Panc1 (cell line): ENCODE measurements around the gene CCDC86. TPM values are rescaled to one million over a fixed set of nuclear protein-coding genes. Genes with fewer than 3 reads are reported as not detected.

Experiments used
- ATAC-seq: fragments of 200-7000 bp; cut with Tn5 transposase; 2 replicates; pipeline ENCODE4 v1.9.1; 2020; ENCODE audit warnings: mild to moderate bottlenecking, moderate library complexity
- BruUV-seq: library from RNA; stranded (reverse); fragments of 400-500 nt; replicated peaks from 2 replicates; lab custom pipeline; 2021; lab: Mats Ljungman, UMichigan
- CTCF ChIA-PET: fragments of 300-600 bp; sonication (Branson Sonifier 250); formaldehyde crosslinking; loops from one replicate; lab custom pipeline; 2022; ENCODE audit warnings: antibody characterized with exemption; lab: Charles Lee
- POLR2A ChIA-PET: fragments of 300-600 bp; sonication (Branson Sonifier 250); formaldehyde crosslinking; loops from one replicate; lab custom pipeline; 2022; ENCODE audit warnings: antibody characterized with exemption; lab: Charles Lee
- DNase-seq: peaks from one replicate; pipeline ENCODE4 v3.0.0-alpha.2; 2010; ENCODE audit warnings: low read depth, low spot score
- H3K27ac ChIP-seq: 2 replicates; pipeline ENCODE4 v1.5.1; 2011; ENCODE audit warnings: mild to moderate bottlenecking, low read length, inconsistent platforms
- H3K27me3 ChIP-seq: fragments of 200-500 bp; sonication (Bioruptor generic); 2 replicates; pipeline ENCODE4 v1.6.0; 2014; ENCODE audit warnings: low read length, inconsistent platforms; ENCODE audit not compliant: control insufficient read depth, insufficient read depth
- H3K36me3 ChIP-seq: fragments of 200-500 bp; sonication (Bioruptor generic); 2 replicates; pipeline ENCODE4 v1.5.1; 2014; ENCODE audit warnings: inconsistent platforms, mild to moderate bottlenecking, low read length, moderate library complexity; ENCODE audit not compliant: control insufficient read depth, insufficient read depth
- H3K4me1 ChIP-seq: 2 replicates; pipeline ENCODE4 v1.5.1; 2011; ENCODE audit warnings: inconsistent platforms, mild to moderate bottlenecking, low read length, moderate library complexity; ENCODE audit not compliant: control insufficient read depth, insufficient read depth
- H3K4me3 ChIP-seq, 2 experiments: 2 replicates each; pipeline ENCODE4 v1.5.1; 2011 to 2012; ENCODE audit warnings: low read depth in 2 of 2, low read length in 2 of 2, mild to moderate bottlenecking in 2 of 2, inconsistent platforms in 1 of 2, moderate library complexity in 1 of 2
- H3K9me3 ChIP-seq: fragments of 200-500 bp; sonication (Bioruptor generic); 2 replicates; pipeline ENCODE4 v1.5.1; 2014; ENCODE audit warnings: low read depth, mild to moderate bottlenecking, inconsistent platforms, low read length, moderate library complexity; ENCODE audit not compliant: control insufficient read depth, insufficient read depth
- POLR2AphosphoS5 ChIP-seq: IDR thresholded peaks from 2 replicates; pipeline ENCODE4 v1.6.1; 2012; ENCODE audit warnings: mild to moderate bottlenecking, low read depth, low read length, moderate library complexity
- SIN3A ChIP-seq: IDR thresholded peaks from 2 replicates; pipeline ENCODE4 v1.6.1; 2012; ENCODE audit warnings: low read depth, mild to moderate bottlenecking, low read length, moderate library complexity, borderline replicate concordance; ENCODE audit not compliant: insufficient read depth
- TCF7L2 ChIP-seq: IDR thresholded peaks from 2 replicates; pipeline ENCODE4 v1.6.1; 2011; ENCODE audit warnings: mild to moderate bottlenecking, low read depth, low read length, inconsistent platforms
- in situ Hi-C: cut with HindIII; loops from 2 replicates; pipeline ENCODE4 v1.10.0; 2016; ENCODE audit warnings: low sequenced_read_pairs, low pct_unique_long_range_greater_than_20kb
- intact Hi-C: fragments of 100-400 bp; cut with micrococcal nuclease; formaldehyde crosslinking; loops from one replicate; pipeline ENCODE4 v1.10.0; 2022; ENCODE audit not compliant: unreplicated experiment
- total RNA-seq: library from RNA; stranded (reverse); gene quantifications from one replicate; pipeline ENCODE4 v1.2.1, GENCODE V29; 2021; ENCODE audit not compliant: unreplicated experiment
- TF ChIP-seq, protein P1 (sequence below): fragments of 450-650 bp; IDR thresholded peaks from 2 replicates; pipeline ENCODE4 v1.5.1; 2017; ENCODE audit warnings: mild to moderate bottlenecking
- TF ChIP-seq, protein P2 (sequence below), 2 experiments: IDR thresholded peaks; 2 replicates each; pipeline ENCODE4 v1.6.1; 2011 to 2012; ENCODE audit warnings: low read depth in 2 of 2, control low read depth in 1 of 2, low read length in 1 of 2, mild to moderate bottlenecking in 1 of 2, moderate library complexity in 1 of 2; ENCODE audit not compliant: insufficient read depth in 1 of 2

The CCDC86 gene
- total RNA-seq, 1 experiment from 2014 or later, result 70.2 TPM

DNA sequence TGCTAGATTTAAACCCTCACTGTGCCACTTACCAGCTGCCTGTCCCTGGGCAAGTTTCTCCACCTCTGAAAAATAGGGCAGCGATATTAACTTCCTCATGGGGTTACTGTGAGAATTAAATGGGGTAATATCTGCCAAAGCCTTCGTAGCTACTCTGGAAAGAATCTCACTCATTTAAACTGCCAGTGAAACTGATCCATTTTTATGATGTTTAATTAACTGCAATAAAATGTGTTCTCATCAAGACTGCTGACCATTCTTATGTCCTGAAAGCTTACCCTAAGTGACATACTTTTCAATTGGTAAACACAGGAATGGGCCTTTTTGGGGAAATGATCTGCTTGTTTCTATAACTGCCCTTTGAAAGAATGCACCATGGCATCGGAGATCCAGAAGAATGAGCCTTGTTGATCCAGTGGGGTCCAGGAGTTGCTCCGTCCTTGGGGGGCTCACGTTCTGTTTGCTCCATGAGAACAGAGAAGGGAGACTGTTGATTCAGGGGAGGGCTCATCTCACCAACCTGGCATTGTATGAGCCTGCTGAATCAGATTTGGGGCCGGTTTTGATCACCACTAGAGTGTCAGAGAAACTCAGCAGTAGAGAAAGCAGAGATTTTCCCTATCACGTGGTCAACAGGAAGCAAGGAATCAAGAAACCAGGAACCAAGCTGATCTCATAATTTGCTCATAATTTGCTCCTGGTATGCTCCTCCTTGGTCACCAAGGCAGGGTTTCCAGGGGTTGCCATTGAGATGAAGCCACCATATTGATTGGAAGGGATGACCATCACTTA, 7.0 kb upstream of the CCDC86 start:
- TF ChIP-seq, protein P1, sequence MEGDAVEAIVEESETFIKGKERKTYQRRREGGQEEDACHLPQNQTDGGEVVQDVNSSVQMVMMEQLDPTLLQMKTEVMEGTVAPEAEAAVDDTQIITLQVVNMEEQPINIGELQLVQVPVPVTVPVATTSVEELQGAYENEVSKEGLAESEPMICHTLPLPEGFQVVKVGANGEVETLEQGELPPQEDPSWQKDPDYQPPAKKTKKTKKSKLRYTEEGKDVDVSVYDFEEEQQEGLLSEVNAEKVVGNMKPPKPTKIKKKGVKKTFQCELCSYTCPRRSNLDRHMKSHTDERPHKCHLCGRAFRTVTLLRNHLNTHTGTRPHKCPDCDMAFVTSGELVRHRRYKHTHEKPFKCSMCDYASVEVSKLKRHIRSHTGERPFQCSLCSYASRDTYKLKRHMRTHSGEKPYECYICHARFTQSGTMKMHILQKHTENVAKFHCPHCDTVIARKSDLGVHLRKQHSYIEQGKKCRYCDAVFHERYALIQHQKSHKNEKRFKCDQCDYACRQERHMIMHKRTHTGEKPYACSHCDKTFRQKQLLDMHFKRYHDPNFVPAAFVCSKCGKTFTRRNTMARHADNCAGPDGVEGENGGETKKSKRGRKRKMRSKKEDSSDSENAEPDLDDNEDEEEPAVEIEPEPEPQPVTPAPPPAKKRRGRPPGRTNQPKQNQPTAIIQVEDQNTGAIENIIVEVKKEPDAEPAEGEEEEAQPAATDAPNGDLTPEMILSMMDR, result no peak
- TF ChIP-seq POLR2AphosphoS5, result no peak
- TF ChIP-seq, protein P2, sequence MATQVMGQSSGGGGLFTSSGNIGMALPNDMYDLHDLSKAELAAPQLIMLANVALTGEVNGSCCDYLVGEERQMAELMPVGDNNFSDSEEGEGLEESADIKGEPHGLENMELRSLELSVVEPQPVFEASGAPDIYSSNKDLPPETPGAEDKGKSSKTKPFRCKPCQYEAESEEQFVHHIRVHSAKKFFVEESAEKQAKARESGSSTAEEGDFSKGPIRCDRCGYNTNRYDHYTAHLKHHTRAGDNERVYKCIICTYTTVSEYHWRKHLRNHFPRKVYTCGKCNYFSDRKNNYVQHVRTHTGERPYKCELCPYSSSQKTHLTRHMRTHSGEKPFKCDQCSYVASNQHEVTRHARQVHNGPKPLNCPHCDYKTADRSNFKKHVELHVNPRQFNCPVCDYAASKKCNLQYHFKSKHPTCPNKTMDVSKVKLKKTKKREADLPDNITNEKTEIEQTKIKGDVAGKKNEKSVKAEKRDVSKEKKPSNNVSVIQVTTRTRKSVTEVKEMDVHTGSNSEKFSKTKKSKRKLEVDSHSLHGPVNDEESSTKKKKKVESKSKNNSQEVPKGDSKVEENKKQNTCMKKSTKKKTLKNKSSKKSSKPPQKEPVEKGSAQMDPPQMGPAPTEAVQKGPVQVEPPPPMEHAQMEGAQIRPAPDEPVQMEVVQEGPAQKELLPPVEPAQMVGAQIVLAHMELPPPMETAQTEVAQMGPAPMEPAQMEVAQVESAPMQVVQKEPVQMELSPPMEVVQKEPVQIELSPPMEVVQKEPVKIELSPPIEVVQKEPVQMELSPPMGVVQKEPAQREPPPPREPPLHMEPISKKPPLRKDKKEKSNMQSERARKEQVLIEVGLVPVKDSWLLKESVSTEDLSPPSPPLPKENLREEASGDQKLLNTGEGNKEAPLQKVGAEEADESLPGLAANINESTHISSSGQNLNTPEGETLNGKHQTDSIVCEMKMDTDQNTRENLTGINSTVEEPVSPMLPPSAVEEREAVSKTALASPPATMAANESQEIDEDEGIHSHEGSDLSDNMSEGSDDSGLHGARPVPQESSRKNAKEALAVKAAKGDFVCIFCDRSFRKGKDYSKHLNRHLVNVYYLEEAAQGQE (IDR thresholded peaks at IDR 0.05; ENCODE audit: insufficient read depth in 1 of 2, low read depth in 2 of 2, low read length in 1 of 2), result no peak
- no peak for TF ChIP-seq SIN3A
- TF ChIP-seq TCF7L2, result no peak
- intact Hi-C loops, result loop anchor here (5.0 kb wide), 1 partner anchor 352 kb away; no protein-coding TSS in a partner anchor
- DNase-seq (no peak), ATAC-seq (no peak)
- ChIA-PET CTCF (interaction anchor here (0.6 to 1.2 kb wide), 2 partner anchors 53 to 308 kb away, joined by 3 read pairs; no protein-coding TSS in a partner anchor), POLR2A (no interaction called here)
- Histone ChIP-seq H3K27me3 (peaks cover 8% of the 10 kb centered on the region), H3K4me1 (no peaks in the 10 kb centered on the region), H3K36me3 (no peaks in the 10 kb centered on the region), H3K27ac (no peak overlapping the region), H3K4me3 (no peak overlapping the region), H3K9me3 (no peaks in the 10 kb centered on the region)
- in situ Hi-C loops, result no loop called here
- BruUV-seq, result no TSS peak

DNA sequence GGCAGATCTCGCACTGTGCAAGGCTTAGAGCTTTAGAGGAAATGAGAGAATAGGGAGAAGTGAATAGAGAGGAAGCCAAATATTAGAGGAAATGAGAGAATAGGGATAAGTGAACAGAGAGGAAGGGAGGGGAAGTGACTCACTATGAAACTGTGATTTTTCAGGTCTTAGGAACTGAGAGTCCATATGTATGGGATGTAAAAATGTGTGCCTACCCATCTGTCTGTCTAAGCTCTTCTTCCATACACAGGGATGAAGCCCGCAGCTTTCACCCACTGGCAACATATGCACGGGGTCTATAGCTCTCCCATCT, 6.4 kb upstream of the CCDC86 start:
- Histone ChIP-seq H3K27ac (no peak overlapping the region), H3K4me1 (no peaks in the 10 kb centered on the region), H3K4me3 (no peak overlapping the region), H3K36me3 (no peaks in the 10 kb centered on the region), H3K9me3 (no peaks in the 10 kb centered on the region), H3K27me3 (peaks cover 8% of the 10 kb centered on the region)
- ChIA-PET POLR2A (no interaction called here), CTCF (interaction anchor here (0.6 to 1.2 kb wide), 2 partner anchors 52 to 307 kb away, joined by 3 read pairs; no protein-coding TSS in a partner anchor)
- intact Hi-C loops (no loop called here), in situ Hi-C loops (no loop called here)
- TF ChIP-seq POLR2AphosphoS5, result no peak
- no peak for TF ChIP-seq SIN3A
- TF ChIP-seq, protein P1, result no peak
- TF ChIP-seq, protein P2 (IDR thresholded peaks at IDR 0.05; ENCODE audit: insufficient read depth in 1 of 2, low read depth in 2 of 2, low read length in 1 of 2), result no peak
- DNase-seq (no peak), ATAC-seq (no peak)
- BruUV-seq, result no TSS peak
